ENCODE results near the gene SETBP1.

Gene SETBP1

GRCh38 chr18:44731530-44732237, 51.0 kb downstream of the SETBP1 start:
- DNase-seq (ENCODE audit: low read depth in 2 of 2) = peak in 1 of 2 experiments; percentile 18

- DNase-seq (ENCODE audit: low read depth in 2 of 2) = no peak
These were observed 51.5 kb downstream of the SETBP1 start for GRCh38 chr18:44732238-44732563.

GRCh38 chr18:44732599-44732998, 51.9 kb downstream of the SETBP1 start:
- DNase-seq (ENCODE audit: low read depth in 2 of 2) = no peak

- DNase-seq (ENCODE audit: low read depth in 2 of 2) = peak; percentile 74 to 79
These were observed 52.5 kb downstream of the SETBP1 start for GRCh38 chr18:44733069-44733753.

GRCh38 chr18:44733754-44734465, 53.2 kb downstream of the SETBP1 start:
- no peak for DNase-seq (ENCODE audit: low read depth in 2 of 2)

- DNase-seq (ENCODE audit: low read depth in 2 of 2) = no peak
These were observed 54.4 kb downstream of the SETBP1 start for GRCh38 chr18:44735096-44735495.

- no peak for DNase-seq (ENCODE audit: low read depth in 2 of 2)
These were observed 56.1 kb downstream of the SETBP1 start for GRCh38 chr18:44736664-44737380.

- no peak for DNase-seq (ENCODE audit: low read depth in 2 of 2)
These were observed 56.9 kb downstream of the SETBP1 start for GRCh38 chr18:44737623-44738022.

GRCh38 chr18:44740000-44740399, 59.3 kb downstream of the SETBP1 start:
- no peak for DNase-seq (ENCODE audit: low read depth in 2 of 2)

GRCh38 chr18:44741085-44741484, 60.4 kb downstream of the SETBP1 start:
- no peak for DNase-seq (ENCODE audit: low read depth in 2 of 2)

GRCh38 chr18:44741511-44741910, 60.8 kb downstream of the SETBP1 start:
- no peak for DNase-seq (ENCODE audit: low read depth in 2 of 2)

GRCh38 chr18:44742126-44742525, 61.4 kb downstream of the SETBP1 start:
- no peak for DNase-seq (ENCODE audit: low read depth in 2 of 2)

GRCh38 chr18:44742718-44743311, 62.1 kb downstream of the SETBP1 start:
- peak; percentile 21 to 28 for DNase-seq (ENCODE audit: low read depth in 2 of 2)

GRCh38 chr18:44743631-44744030, 62.9 kb downstream of the SETBP1 start:
- no peak for DNase-seq (ENCODE audit: low read depth in 2 of 2)

- no peak for DNase-seq (ENCODE audit: low read depth in 2 of 2)
These were observed 63.8 kb downstream of the SETBP1 start for GRCh38 chr18:44744161-44745121.

- no peak for DNase-seq (ENCODE audit: low read depth in 2 of 2)
These were observed 66.5 kb downstream of the SETBP1 start for GRCh38 chr18:44747157-44747556.

- DNase-seq (ENCODE audit: low read depth in 2 of 2) = no peak
These were observed 67.9 kb downstream of the SETBP1 start for GRCh38 chr18:44748582-44748981.

GRCh38 chr18:44750774-44751173, 70.1 kb downstream of the SETBP1 start:
- no peak for DNase-seq (ENCODE audit: low read depth in 2 of 2)

GRCh38 chr18:44754567-44754966, 73.9 kb downstream of the SETBP1 start:
- DNase-seq (ENCODE audit: low read depth in 2 of 2) = no peak

GRCh38 chr18:44758861-44759631, 78.4 kb downstream of the SETBP1 start:
- no peak for DNase-seq (ENCODE audit: low read depth in 2 of 2)

All from fibroblast of skin of left biceps (primary cell).